Smooth muscle cell (in vitro differentiated cells): ENCODE results near the gene TAF4. TPM values are rescaled to one million over a fixed set of nuclear protein-coding genes. Genes with fewer than 3 reads are reported as not detected.

ENCODE experiments used
- DNase-seq: peaks from one replicate; lab custom pipeline; 2025; ENCODE audit not compliant: unreplicated experiment; lab: John Stamatoyannopoulos, UW
- H2AFZ ChIP-seq: fragments of 200-600 bp; sonication (generic); 2 replicates; pipeline ENCODE4 v1.6.0; 2016; ENCODE audit warnings: antibody characterized with exemption, low read depth, mild to moderate bottlenecking
- H3F3A ChIP-seq: fragments of 200-600 bp; sonication (generic); 2 replicates; pipeline ENCODE4 v1.6.0; 2017; ENCODE audit warnings: antibody characterized with exemption, low read depth
- H3K27ac ChIP-seq: fragments of 200-600 bp; sonication (generic); 2 replicates; pipeline ENCODE4 v1.5.1; 2016; ENCODE audit warnings: low read depth, mild to moderate bottlenecking
- H3K27me3 ChIP-seq: fragments of 200-600 bp; sonication (generic); 2 replicates; pipeline ENCODE4 v1.6.1; 2016; ENCODE audit warnings: low read depth, mild to moderate bottlenecking
- H3K36me3 ChIP-seq: fragments of 200-600 bp; sonication (generic); 2 replicates; pipeline ENCODE4 v1.5.1; 2016; ENCODE audit warnings: low read depth
- H3K4me1 ChIP-seq: fragments of 200-600 bp; sonication (generic); 2 replicates; pipeline ENCODE4 v1.5.1; 2016; ENCODE audit warnings: low read depth
- H3K4me2 ChIP-seq: fragments of 200-600 bp; sonication (generic); 2 replicates; pipeline ENCODE4 v1.6.0; 2016; ENCODE audit warnings: mild to moderate bottlenecking
- H3K4me3 ChIP-seq: fragments of 200-600 bp; sonication (generic); 2 replicates; pipeline ENCODE4 v1.5.1; 2016; ENCODE audit warnings: mild to moderate bottlenecking
- H3K79me2 ChIP-seq: fragments of 200-600 bp; sonication (generic); 2 replicates; pipeline ENCODE4 v1.6.0; 2016; ENCODE audit warnings: low read depth, mild to moderate bottlenecking
- H3K9ac ChIP-seq: fragments of 200-600 bp; sonication (generic); 2 replicates; pipeline ENCODE4 v1.6.0; 2016; ENCODE audit warnings: low read depth
- H3K9me3 ChIP-seq: fragments of 200-600 bp; sonication (generic); replicated peaks from 2 replicates; pipeline ENCODE4 v1.5.1; 2016; ENCODE audit warnings: low read depth
- H4K20me1 ChIP-seq: fragments of 200-600 bp; sonication (generic); 2 replicates; pipeline ENCODE4 v1.6.0; 2016; ENCODE audit warnings: low read depth
- CTCF ChIP-seq: fragments of 200-600 bp; sonication (generic); IDR thresholded peaks from 2 replicates; pipeline ENCODE4 v1.5.1; 2017; ENCODE audit warnings: borderline replicate concordance, mild to moderate bottlenecking, antibody characterized with exemption; ENCODE audit not compliant: insufficient read depth, poor library complexity, severe bottlenecking
- WGBS: methylation state at CpG from one replicate; pipeline ENCODE4 v1.1.7; 2016; ENCODE audit warnings: low lambda C conversion rate; 5-methylcytosine and 5-hydroxymethylcytosine counted together
- polyA plus RNA-seq: library from polyadenylated mRNA; unstranded; fragments of >200 nt; fragmentation: Nextera tagmentation; extraction: Ambion mirVana; gene quantifications from 2 replicates; pipeline ENCODE4 v1.2.1, GENCODE V29; 2016
- total RNA-seq: library from RNA; depleted of rRNA; stranded (reverse); fragments of >200 nt; gene quantifications from 2 replicates; pipeline ENCODE4 v1.2.3, GENCODE V29; 2014

The TAF4 gene
- total and polyA plus RNA-seq, 2 experiments from 2014 or later = 0.67 to 8.5 TPM

GRCh38 chr20:61933481-61933950, 132.2 kb downstream of the TAF4 start:
- Histone ChIP-seq H4K20me1 (no peaks in the 10 kb centered on the region), H3K9ac (no peak overlapping the region), H3K4me3 (no peak overlapping the region), H3K4me1 (no peaks in the 10 kb centered on the region), H3K79me2 (no peaks in the 10 kb centered on the region), H3K4me2 (no peak overlapping the region), H3K9me3 (no peaks in the 10 kb centered on the region), H3K36me3 (no peaks in the 10 kb centered on the region), H3K27ac (no peak overlapping the region), H3K27me3 (no peaks in the 10 kb centered on the region), H3F3A (no peaks in the 10 kb centered on the region), H2AFZ (no peak overlapping the region)
- DNase-seq = no peak
- no peak for TF ChIP-seq CTCF
- 84% methylated on average over 15 of the region's 17 CpGs for WGBS

GRCh38 chr20:61932711-61933480, 132.8 kb downstream of the TAF4 start:
- TF ChIP-seq CTCF = no peak
- no peak for DNase-seq
- no peak overlapping the region for H3K27ac ChIP-seq
- H3K4me2 ChIP-seq = no peak overlapping the region
- H4K20me1 ChIP-seq = no peaks in the 10 kb centered on the region
- WGBS = 93% methylated on average over 38 of the region's 38 CpGs
- no peak overlapping the region for H3K4me3 ChIP-seq
- H3K36me3 ChIP-seq = no peaks in the 10 kb centered on the region
- H3K4me1 ChIP-seq = no peaks in the 10 kb centered on the region
- no peaks in the 10 kb centered on the region for H3K79me2 ChIP-seq
- H2AFZ ChIP-seq = no peak overlapping the region
- H3K9me3 ChIP-seq = no peaks in the 10 kb centered on the region
- H3F3A ChIP-seq = no peaks in the 10 kb centered on the region
- no peak overlapping the region for H3K9ac ChIP-seq
- H3K27me3 ChIP-seq = no peaks in the 10 kb centered on the region

- DNase-seq = no peak
- Histone ChIP-seq H3K9me3 (no peaks in the 10 kb centered on the region), H3K4me3 (no peak overlapping the region), H2AFZ (no peak overlapping the region), H3K27ac (no peak overlapping the region), H3K4me1 (no peaks in the 10 kb centered on the region), H3K27me3 (no peaks in the 10 kb centered on the region), H3K79me2 (no peaks in the 10 kb centered on the region), H3K4me2 (no peak overlapping the region), H3K9ac (no peak overlapping the region), H4K20me1 (no peaks in the 10 kb centered on the region), H3K36me3 (no peaks in the 10 kb centered on the region), H3F3A (no peaks in the 10 kb centered on the region)
- TF ChIP-seq CTCF = no peak
- whole genome bisulfite sequencing = 87% methylated on average over 9 of the region's 9 CpGs
These were observed 133.5 kb downstream of the TAF4 start for GRCh38 chr20:61932199-61932592.
